CD4-positive, alpha-beta T cell treated with Interleukin-17A for 1 hour (primary cell): ENCODE results near the gene ZBTB42.

ENCODE experiments used
- DNase-seq: peaks from one replicate; pipeline ENCODE4 v3.0.0-alpha.2; 2020

Gene ZBTB42

GRCh38 chr14:104844306-104845032 lies 43.6 kb downstream of the ZBTB42 start:
- DNase-seq, result no peak

GRCh38 chr14:104845033-104845666 lies 44.2 kb downstream of the ZBTB42 start:
- no peak for DNase-seq

GRCh38 chr14:104845834-104846441 lies 45.0 kb downstream of the ZBTB42 start:
- DNase-seq, result no peak

- DNase-seq, result no peak
Measured at GRCh38 chr14:104852280-104852663, 51.4 kb downstream of the ZBTB42 start.
